Measurements from ENCODE around the gene RND2. TPM values are rescaled to one million over a fixed set of nuclear protein-coding genes. Genes with fewer than 3 reads are reported as not detected.

RND2 gene
- total and polyA plus RNA-seq, 2 experiments from 2014 or later: 18.5 to 22.9 TPM

DNA sequence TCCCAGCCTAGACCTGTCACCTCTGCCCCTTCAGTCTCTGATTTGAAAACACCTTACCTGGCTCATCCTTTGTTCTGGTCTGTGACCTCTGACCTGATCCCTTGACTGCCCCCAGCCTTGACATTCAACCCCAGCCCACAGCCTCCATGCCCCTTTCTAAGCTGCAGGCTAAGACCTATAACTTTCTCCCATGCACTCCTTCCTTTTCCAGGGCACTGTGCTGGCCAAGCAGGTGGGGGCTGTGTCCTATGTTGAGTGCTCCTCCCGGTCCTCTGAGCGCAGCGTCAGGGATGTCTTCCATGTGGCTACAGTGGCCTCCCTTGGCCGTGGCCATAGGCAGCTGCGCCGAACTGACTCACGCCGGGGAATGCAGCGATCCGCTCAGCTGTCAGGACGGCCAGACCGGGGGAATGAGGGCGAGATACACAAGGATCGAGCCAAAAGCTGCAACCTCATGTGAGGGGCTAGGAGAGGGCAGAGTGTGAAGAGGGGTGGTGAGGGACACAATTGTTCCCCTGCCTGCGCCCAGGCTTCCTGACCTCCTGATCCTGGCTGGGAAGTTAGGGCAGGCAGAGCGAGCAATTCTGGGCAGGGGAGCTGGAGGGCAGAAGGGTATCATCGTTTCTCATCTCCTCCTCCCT lies 3.3 kb downstream of the RND2 start:
- no peaks in the 10 kb centered on the region for H3K9me3 Mint-ChIP-seq
- no peaks in the 10 kb centered on the region for H3K9me2 ChIP-seq (ENCODE audit: insufficient read depth)
- no peak overlapping the region for H3K4me3 ChIP-seq
- H2AFZ ChIP-seq: no peak overlapping the region
- H3K4me1 ChIP-seq (ENCODE audit: insufficient read depth): peaks cover 40% of the 10 kb centered on the region
- peak overlapping the region; percentile 47; the same call in 1 of the 2 replicates for H3K27ac Mint-ChIP-seq
- peaks cover 14% of the 10 kb centered on the region; the same call in 1 of the 2 replicates for H3F3A ChIP-seq (replicated peaks; ENCODE audit: low read depth)
- DNase-seq (ENCODE audit: low spot score) (no peak), ATAC-seq (no peak)
- peak overlapping the region; percentile 93 for H3K4me2 ChIP-seq
- H4K20me1 ChIP-seq (replicated peaks; ENCODE audit: insufficient read depth): no peaks in the 10 kb centered on the region
- H3K79me2 ChIP-seq (replicated peaks; ENCODE audit: insufficient read depth): peaks cover 14% of the 10 kb centered on the region; the same call in 1 of the 2 replicates
- no peaks in the 10 kb centered on the region for H3K36me3 ChIP-seq (ENCODE audit: insufficient read depth)
- no peak overlapping the region for H3K27ac ChIP-seq (ENCODE audit: low read depth)
- peaks cover 21% of the 10 kb centered on the region for H3K36me3 Mint-ChIP-seq (ENCODE audit: low read depth)
- peak overlapping the region; percentile 16; the same call in 2 of the 3 replicates for H3K4me3 Mint-ChIP-seq
- H3K27me3 ChIP-seq (ENCODE audit: insufficient read depth): no peaks in the 10 kb centered on the region
- TF ChIP-seq, protein P1, sequence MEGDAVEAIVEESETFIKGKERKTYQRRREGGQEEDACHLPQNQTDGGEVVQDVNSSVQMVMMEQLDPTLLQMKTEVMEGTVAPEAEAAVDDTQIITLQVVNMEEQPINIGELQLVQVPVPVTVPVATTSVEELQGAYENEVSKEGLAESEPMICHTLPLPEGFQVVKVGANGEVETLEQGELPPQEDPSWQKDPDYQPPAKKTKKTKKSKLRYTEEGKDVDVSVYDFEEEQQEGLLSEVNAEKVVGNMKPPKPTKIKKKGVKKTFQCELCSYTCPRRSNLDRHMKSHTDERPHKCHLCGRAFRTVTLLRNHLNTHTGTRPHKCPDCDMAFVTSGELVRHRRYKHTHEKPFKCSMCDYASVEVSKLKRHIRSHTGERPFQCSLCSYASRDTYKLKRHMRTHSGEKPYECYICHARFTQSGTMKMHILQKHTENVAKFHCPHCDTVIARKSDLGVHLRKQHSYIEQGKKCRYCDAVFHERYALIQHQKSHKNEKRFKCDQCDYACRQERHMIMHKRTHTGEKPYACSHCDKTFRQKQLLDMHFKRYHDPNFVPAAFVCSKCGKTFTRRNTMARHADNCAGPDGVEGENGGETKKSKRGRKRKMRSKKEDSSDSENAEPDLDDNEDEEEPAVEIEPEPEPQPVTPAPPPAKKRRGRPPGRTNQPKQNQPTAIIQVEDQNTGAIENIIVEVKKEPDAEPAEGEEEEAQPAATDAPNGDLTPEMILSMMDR (conservative IDR thresholded peaks at IDR 0.05; ENCODE audit: low read depth in 2 of 2): no peak
- TF ChIP-seq, protein P2, sequence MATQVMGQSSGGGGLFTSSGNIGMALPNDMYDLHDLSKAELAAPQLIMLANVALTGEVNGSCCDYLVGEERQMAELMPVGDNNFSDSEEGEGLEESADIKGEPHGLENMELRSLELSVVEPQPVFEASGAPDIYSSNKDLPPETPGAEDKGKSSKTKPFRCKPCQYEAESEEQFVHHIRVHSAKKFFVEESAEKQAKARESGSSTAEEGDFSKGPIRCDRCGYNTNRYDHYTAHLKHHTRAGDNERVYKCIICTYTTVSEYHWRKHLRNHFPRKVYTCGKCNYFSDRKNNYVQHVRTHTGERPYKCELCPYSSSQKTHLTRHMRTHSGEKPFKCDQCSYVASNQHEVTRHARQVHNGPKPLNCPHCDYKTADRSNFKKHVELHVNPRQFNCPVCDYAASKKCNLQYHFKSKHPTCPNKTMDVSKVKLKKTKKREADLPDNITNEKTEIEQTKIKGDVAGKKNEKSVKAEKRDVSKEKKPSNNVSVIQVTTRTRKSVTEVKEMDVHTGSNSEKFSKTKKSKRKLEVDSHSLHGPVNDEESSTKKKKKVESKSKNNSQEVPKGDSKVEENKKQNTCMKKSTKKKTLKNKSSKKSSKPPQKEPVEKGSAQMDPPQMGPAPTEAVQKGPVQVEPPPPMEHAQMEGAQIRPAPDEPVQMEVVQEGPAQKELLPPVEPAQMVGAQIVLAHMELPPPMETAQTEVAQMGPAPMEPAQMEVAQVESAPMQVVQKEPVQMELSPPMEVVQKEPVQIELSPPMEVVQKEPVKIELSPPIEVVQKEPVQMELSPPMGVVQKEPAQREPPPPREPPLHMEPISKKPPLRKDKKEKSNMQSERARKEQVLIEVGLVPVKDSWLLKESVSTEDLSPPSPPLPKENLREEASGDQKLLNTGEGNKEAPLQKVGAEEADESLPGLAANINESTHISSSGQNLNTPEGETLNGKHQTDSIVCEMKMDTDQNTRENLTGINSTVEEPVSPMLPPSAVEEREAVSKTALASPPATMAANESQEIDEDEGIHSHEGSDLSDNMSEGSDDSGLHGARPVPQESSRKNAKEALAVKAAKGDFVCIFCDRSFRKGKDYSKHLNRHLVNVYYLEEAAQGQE (IDR thresholded peaks at IDR 0.05; ENCODE audit: unreplicated experiment): no peak
- TF ChIP-seq JUNB (IDR thresholded peaks at IDR 0.05; ENCODE audit: unreplicated experiment): no peak
- TF ChIP-seq CREB1 (CRISPR knock-in tag; IDR thresholded peaks at IDR 0.05; ENCODE audit: low read depth): no peak
- TF ChIP-seq EZH2phosphoT487 (IDR thresholded peaks at IDR 0.05; ENCODE audit: unreplicated experiment): no peak
- no peak for TF ChIP-seq EZH2 (IDR thresholded peaks at IDR 0.05; ENCODE audit: low read depth, unreplicated experiment)
- peaks cover 21% of the 10 kb centered on the region for H3K27me3 Mint-ChIP-seq (ENCODE audit: insufficient read depth, low read depth, poor library complexity)
- H3K4me1 Mint-ChIP-seq: peaks cover 38% of the 10 kb centered on the region

DNA sequence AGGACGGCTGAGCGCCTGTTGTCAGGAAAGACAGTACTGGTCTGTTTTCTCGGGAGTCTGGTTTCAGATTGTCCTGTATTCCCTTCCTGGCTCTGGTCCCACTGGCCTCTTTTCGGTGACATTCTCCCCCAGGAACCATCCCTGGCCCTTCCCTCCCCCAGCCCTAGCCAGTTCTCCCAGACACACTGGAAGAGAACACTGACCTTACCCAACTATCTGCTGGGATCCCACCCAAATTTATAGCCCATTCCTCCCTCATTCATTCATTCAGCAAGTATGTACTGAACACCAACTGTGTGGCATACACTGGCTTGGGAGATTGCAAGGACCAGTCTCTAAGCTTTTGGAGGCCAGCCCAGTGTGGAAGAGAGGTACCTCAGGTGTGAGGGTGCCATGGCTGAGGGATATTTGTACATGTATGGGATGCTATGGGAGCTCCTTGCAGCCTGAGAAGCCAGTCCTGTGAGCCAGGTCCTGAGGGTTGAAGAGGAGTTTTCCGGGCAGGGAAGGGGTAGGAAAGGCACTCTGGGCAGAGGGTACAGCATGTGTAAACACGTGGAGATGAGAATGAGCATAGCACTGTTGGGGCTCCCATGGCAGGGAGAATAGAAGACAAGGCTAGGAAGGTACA lies 5.2 kb downstream of the RND2 start:
- peaks cover 15% of the 10 kb centered on the region for H3F3A ChIP-seq (replicated peaks; ENCODE audit: low read depth)
- H3K4me2 ChIP-seq: no peak overlapping the region
- H3K27me3 Mint-ChIP-seq (ENCODE audit: insufficient read depth, low read depth, poor library complexity): peaks cover 30% of the 10 kb centered on the region
- no peaks in the 10 kb centered on the region for H3K36me3 ChIP-seq (ENCODE audit: insufficient read depth)
- peaks cover 60% of the 10 kb centered on the region for H3K4me1 ChIP-seq (ENCODE audit: insufficient read depth)
- peaks cover 14% of the 10 kb centered on the region; the same call in 1 of the 2 replicates for H3K79me2 ChIP-seq (replicated peaks; ENCODE audit: insufficient read depth)
- no peaks in the 10 kb centered on the region for H3K9me3 Mint-ChIP-seq
- no peak overlapping the region for H3K27ac ChIP-seq (ENCODE audit: low read depth)
- no peak overlapping the region for H2AFZ ChIP-seq
- no peaks in the 10 kb centered on the region for H4K20me1 ChIP-seq (replicated peaks; ENCODE audit: insufficient read depth)
- no peaks in the 10 kb centered on the region for H3K27me3 ChIP-seq (ENCODE audit: insufficient read depth)
- H3K36me3 Mint-ChIP-seq (ENCODE audit: low read depth): peaks cover 21% of the 10 kb centered on the region
- H3K27ac Mint-ChIP-seq: peak overlapping the region; percentile 4
- ATAC-seq: no peak
- H3K4me3 Mint-ChIP-seq: no peak overlapping the region
- no peak overlapping the region for H3K4me3 ChIP-seq
- no peak for DNase-seq (ENCODE audit: low spot score)
- no peaks in the 10 kb centered on the region for H3K9me2 ChIP-seq (ENCODE audit: insufficient read depth)
- peaks cover 57% of the 10 kb centered on the region for H3K4me1 Mint-ChIP-seq
- TF ChIP-seq, protein P3, sequence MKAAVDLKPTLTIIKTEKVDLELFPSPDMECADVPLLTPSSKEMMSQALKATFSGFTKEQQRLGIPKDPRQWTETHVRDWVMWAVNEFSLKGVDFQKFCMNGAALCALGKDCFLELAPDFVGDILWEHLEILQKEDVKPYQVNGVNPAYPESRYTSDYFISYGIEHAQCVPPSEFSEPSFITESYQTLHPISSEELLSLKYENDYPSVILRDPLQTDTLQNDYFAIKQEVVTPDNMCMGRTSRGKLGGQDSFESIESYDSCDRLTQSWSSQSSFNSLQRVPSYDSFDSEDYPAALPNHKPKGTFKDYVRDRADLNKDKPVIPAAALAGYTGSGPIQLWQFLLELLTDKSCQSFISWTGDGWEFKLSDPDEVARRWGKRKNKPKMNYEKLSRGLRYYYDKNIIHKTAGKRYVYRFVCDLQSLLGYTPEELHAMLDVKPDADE (IDR thresholded peaks at IDR 0.05): no peak
- TF ChIP-seq EZH2phosphoT487 (IDR thresholded peaks at IDR 0.05; ENCODE audit: unreplicated experiment) (no peak), JUNB (IDR thresholded peaks at IDR 0.05; ENCODE audit: unreplicated experiment) (no peak), EZH2 (IDR thresholded peaks at IDR 0.05; ENCODE audit: low read depth, unreplicated experiment) (no peak), NANOG (IDR thresholded peaks at IDR 0.05; ENCODE audit: borderline replicate concordance) (no peak), ZNF114 (CRISPR knock-in tag; IDR thresholded peaks at IDR 0.05) (no peak), STAT1 (IDR thresholded peaks at IDR 0.05; ENCODE audit: unreplicated experiment) (no peak), CREB1 (CRISPR knock-in tag; IDR thresholded peaks at IDR 0.05; ENCODE audit: low read depth) (no peak), POLR2AphosphoS5 (IDR thresholded peaks at IDR 0.05; ENCODE audit: low read depth) (no peak)
- TF ChIP-seq, protein P1 (conservative IDR thresholded peaks at IDR 0.05; ENCODE audit: low read depth in 2 of 2): no peak

Data from GM23338 (cell line).